PC-3 (cell line): ENCODE measurements around the gene CEP70. TPM values are rescaled to one million over a fixed set of nuclear protein-coding genes. Genes with fewer than 3 reads are reported as not detected.

ENCODE experiments used
- ATAC-seq: fragments of 200-7000 bp; cut with Tn5 transposase; 2 replicates; pipeline ENCODE4 v1.9.1; 2020; ENCODE audit warnings: mild to moderate bottlenecking, moderate library complexity
- BruUV-seq: library from RNA; stranded (reverse); fragments of 400-500 nt; replicated peaks from 2 replicates; lab custom pipeline; 2021; lab: Mats Ljungman, UMichigan
- CTCF ChIA-PET: fragments of 300-600 bp; sonication (Branson Sonifier 250); formaldehyde crosslinking; loops from one replicate; lab custom pipeline; 2022; ENCODE audit warnings: antibody characterized with exemption; lab: Charles Lee
- POLR2A ChIA-PET: fragments of 300-600 bp; sonication (Branson Sonifier 250); formaldehyde crosslinking; loops from one replicate; lab custom pipeline; 2022; ENCODE audit warnings: antibody characterized with exemption; ENCODE audit not compliant: unreplicated experiment; lab: Charles Lee
- DNase-seq: peaks from one replicate; pipeline ENCODE4 v3.0.0-alpha.2; 2015
- H2AFZ ChIP-seq: fragments of 300-600 bp; sonication (generic); 2 replicates; pipeline ENCODE4 v1.6.0; 2016; ENCODE audit warnings: antibody characterized with exemption, low read length
- H3F3A ChIP-seq: fragments of 300-600 bp; sonication (generic); one replicate; pipeline ENCODE4 v1.6.0; 2017; ENCODE audit warnings: antibody characterized with exemption, low read length, control low read depth, mild to moderate bottlenecking; ENCODE audit not compliant: unreplicated experiment
- H3K27ac ChIP-seq: fragments of 300-600 bp; sonication (generic); 2 replicates; pipeline ENCODE4 v1.5.1; 2016; ENCODE audit warnings: mild to moderate bottlenecking, low read length
- H3K27me3 ChIP-seq: fragments of 300-600 bp; sonication (generic); 2 replicates; pipeline ENCODE4 v1.6.1; 2016; ENCODE audit warnings: low read length, mixed read lengths
- H3K36me3 ChIP-seq: fragments of 300-600 bp; sonication (generic); 2 replicates; pipeline ENCODE4 v1.6.1; 2016; ENCODE audit warnings: low read depth, mixed run types, low read length, mixed read lengths
- H3K4me1 ChIP-seq: fragments of 300-600 bp; sonication (generic); 2 replicates; pipeline ENCODE4 v1.5.1; 2016; ENCODE audit warnings: low read length; ENCODE audit not compliant: insufficient read depth
- H3K4me2 ChIP-seq: fragments of 300-600 bp; sonication (generic); 2 replicates; pipeline ENCODE4 v1.6.0; 2016; ENCODE audit warnings: low read length
- H3K4me3 ChIP-seq: fragments of 300-600 bp; sonication (generic); 2 replicates; pipeline ENCODE4 v1.5.1; 2016; ENCODE audit warnings: mild to moderate bottlenecking, low read length, mixed read lengths
- H3K79me2 ChIP-seq: fragments of 300-600 bp; sonication (generic); 2 replicates; pipeline ENCODE4 v1.6.1; 2017; ENCODE audit warnings: low read length, mixed read lengths
- H3K9ac ChIP-seq: fragments of 300-600 bp; sonication (generic); 2 replicates; pipeline ENCODE4 v1.6.0; 2016; ENCODE audit warnings: mild to moderate bottlenecking, low read length
- H3K9me2 ChIP-seq: fragments of 300-600 bp; sonication (generic); replicated peaks from 2 replicates; pipeline ENCODE4 v1.6.1; 2016; ENCODE audit warnings: mixed run types, low read length, mixed read lengths
- H3K9me3 ChIP-seq: fragments of 300-600 bp; sonication (generic); 2 replicates; pipeline ENCODE4 v1.6.1; 2016; ENCODE audit warnings: low read length, mixed read lengths
- H4K20me1 ChIP-seq: fragments of 300-600 bp; sonication (generic); 2 replicates; pipeline ENCODE4 v1.6.1; 2016; ENCODE audit warnings: low read length, mixed read lengths
- CTCF ChIP-seq: fragments of 300-600 bp; sonication (generic); conservative IDR thresholded peaks from 2 replicates; pipeline ENCODE4 v1.5.1; 2017; ENCODE audit warnings: antibody characterized with exemption, low read depth, mild to moderate bottlenecking, low read length
- EZH2 ChIP-seq: fragments of 300-600 bp; sonication (generic); IDR thresholded peaks from one replicate; pipeline ENCODE4 v1.6.1; 2017; ENCODE audit warnings: antibody characterized with exemption, mild to moderate bottlenecking, low read length; ENCODE audit not compliant: unreplicated experiment
- EZH2phosphoT487 ChIP-seq: fragments of 300-600 bp; sonication (generic); IDR thresholded peaks from 2 replicates; pipeline ENCODE4 v1.6.1; 2018; ENCODE audit warnings: mild to moderate bottlenecking, antibody characterized with exemption, low read length, borderline replicate concordance
- intact Hi-C: fragments of 100-400 bp; cut with micrococcal nuclease; formaldehyde crosslinking; loops from 2 replicates; pipeline ENCODE4 v1.9.0; 2023
- total RNA-seq: library from RNA; depleted of rRNA; stranded (reverse); fragments of >200 nt; gene quantifications from 2 replicates; pipeline ENCODE4 v1.2.3, GENCODE V29; 2014

The CEP70 gene
- total RNA-seq, 1 experiment from 2014 or later: 16.7 TPM

GRCh38 chr3:138479438-138479863 is 114.6 kb downstream of the CEP70 start:
- Histone ChIP-seq H3K9ac (no peak overlapping the region), H3K9me3 (no peaks in the 10 kb centered on the region), H3F3A (no peaks in the 10 kb centered on the region), H3K4me2 (no peak overlapping the region), H3K9me2 (no peaks in the 10 kb centered on the region), H3K27ac (no peak overlapping the region), H4K20me1 (no peaks in the 10 kb centered on the region), H3K27me3 (no peaks in the 10 kb centered on the region), H2AFZ (no peak overlapping the region), H3K79me2 (no peaks in the 10 kb centered on the region), H3K4me1 (peaks cover 11% of the 10 kb centered on the region), H3K36me3 (no peaks in the 10 kb centered on the region), H3K4me3 (no peak overlapping the region)
- ChIA-PET POLR2A (no interaction called here), CTCF (interaction anchor here (0.6 to 1.1 kb wide), 5 partner anchors 115 to 489 kb away, joined by 3 to 4 read pairs (median 3); partner anchors contain the start of gene CEP70)
- no peak for TF ChIP-seq EZH2
- TF ChIP-seq EZH2phosphoT487: no peak
- peak; percentile 85 for TF ChIP-seq CTCF
- no TSS peak for BruUV-seq
- DNase-seq: peak; percentile 49
- 0 out of 2 replicates have a peak, but pooled peaks have one; percentile 31 for ATAC-seq
- intact Hi-C loops: no loop called here

- Histone ChIP-seq H3K9ac (no peak overlapping the region), H3K9me2 (no peaks in the 10 kb centered on the region), H3K9me3 (no peaks in the 10 kb centered on the region), H3K27me3 (no peaks in the 10 kb centered on the region), H3K36me3 (no peaks in the 10 kb centered on the region), H2AFZ (no peak overlapping the region), H3F3A (no peaks in the 10 kb centered on the region), H4K20me1 (no peaks in the 10 kb centered on the region), H3K4me1 (peaks cover 11% of the 10 kb centered on the region), H3K4me2 (no peak overlapping the region), H3K4me3 (no peak overlapping the region), H3K79me2 (no peaks in the 10 kb centered on the region), H3K27ac (no peak overlapping the region)
- no peak for TF ChIP-seq CTCF
- TF ChIP-seq EZH2: no peak
- TF ChIP-seq EZH2phosphoT487: no peak
- BruUV-seq: no TSS peak
- DNase-seq: no peak
- ChIA-PET POLR2A (no interaction called here), CTCF (no interaction called here)
- no peak for ATAC-seq
- intact Hi-C loops: no loop called here
These were observed 116.3 kb downstream of the CEP70 start for GRCh38 chr3:138477801-138478200.

DNA sequence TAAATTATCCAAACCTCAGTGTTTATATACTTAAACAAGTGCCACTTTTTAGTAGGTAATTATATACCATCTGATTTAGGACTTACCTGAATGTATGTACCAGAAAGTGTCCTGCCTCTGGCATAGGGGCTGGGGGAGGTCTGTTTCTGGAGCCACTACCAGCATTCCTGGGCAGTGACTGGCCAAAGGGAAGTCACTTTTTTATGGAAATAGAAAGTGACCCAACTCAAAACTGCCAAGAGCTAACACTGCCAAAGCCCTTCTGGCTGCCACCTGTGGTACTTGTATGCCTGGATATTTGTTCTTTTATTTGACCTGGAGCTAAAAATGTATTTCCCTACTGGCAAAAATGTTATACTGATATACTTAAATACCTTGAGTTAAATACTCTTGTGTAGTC is 116.9 kb downstream of the CEP70 start:
- intact Hi-C loops: no loop called here
- H3K4me2 ChIP-seq: no peak overlapping the region
- TF ChIP-seq EZH2phosphoT487: no peak
- TF ChIP-seq CTCF: no peak
- no peak for TF ChIP-seq EZH2
- H3K9me2 ChIP-seq: no peaks in the 10 kb centered on the region
- no TSS peak for BruUV-seq
- H3K36me3 ChIP-seq: no peaks in the 10 kb centered on the region
- POLR2A ChIA-PET: no interaction called here
- no peak overlapping the region for H3K27ac ChIP-seq
- no peak overlapping the region for H3K4me3 ChIP-seq
- peaks cover 13% of the 10 kb centered on the region for H3K4me1 ChIP-seq
- no peaks in the 10 kb centered on the region for H3K27me3 ChIP-seq
- ATAC-seq (peak; percentile 37; the same call in 1 of the 2 replicates), DNase-seq (peak; percentile 34)
- no peaks in the 10 kb centered on the region for H4K20me1 ChIP-seq
- no peak overlapping the region for H3K9ac ChIP-seq
- H3K79me2 ChIP-seq: no peaks in the 10 kb centered on the region
- CTCF ChIA-PET: no interaction called here
- H3F3A ChIP-seq: no peaks in the 10 kb centered on the region
- no peaks in the 10 kb centered on the region for H3K9me3 ChIP-seq
- no peak overlapping the region for H2AFZ ChIP-seq
